WERI-Rb-1 (cell line): ENCODE data around the gene HELZ.

Source experiments
- DNase-seq: peaks from one replicate; pipeline ENCODE4 v3.0.0-alpha.2; 2020
- H3K27ac ChIP-seq: fragments of 250-450 bp; sonication (Bioruptor Pico); 2 replicates; pipeline ENCODE4 v1.5.1; 2020; ENCODE audit warnings: mild to moderate bottlenecking, moderate library complexity
- H3K27me3 ChIP-seq: fragments of 250-450 bp; sonication (Bioruptor Pico); 2 replicates; pipeline ENCODE4 v1.5.1; 2021; ENCODE audit warnings: mild to moderate bottlenecking, low read depth, moderate library complexity; ENCODE audit not compliant: insufficient read depth, severe bottlenecking
- H3K36me3 ChIP-seq: fragments of 250-450 bp; sonication (Bioruptor Pico); 2 replicates; pipeline ENCODE4 v1.5.1; 2020; ENCODE audit warnings: mild to moderate bottlenecking, moderate library complexity
- H3K4me3 ChIP-seq: 2 replicates; pipeline ENCODE4 v1.5.1; 2011; ENCODE audit warnings: low read depth, mild to moderate bottlenecking, control low read depth, low read length
- H3K9me3 ChIP-seq: fragments of 250-450 bp; sonication (Bioruptor Pico); 2 replicates; pipeline ENCODE4 v1.5.1; 2021; ENCODE audit warnings: mild to moderate bottlenecking, moderate library complexity; ENCODE audit not compliant: severe bottlenecking
- CTCF ChIP-seq: IDR thresholded peaks from 2 replicates; pipeline ENCODE4 v1.5.1; 2011; ENCODE audit warnings: low read depth, mild to moderate bottlenecking, control low read depth, inconsistent platforms, low read length

The HELZ gene

GRCh38 chr17:67270416-67270815 is 25.4 kb upstream of the HELZ start:
- Histone ChIP-seq H3K4me3 (no peak overlapping the region), H3K9me3 (no peaks in the 10 kb centered on the region), H3K27ac (no peak overlapping the region), H3K27me3 (no peaks in the 10 kb centered on the region), H3K36me3 (no peaks in the 10 kb centered on the region)
- no peak for TF ChIP-seq CTCF
- no peak for DNase-seq

DNA sequence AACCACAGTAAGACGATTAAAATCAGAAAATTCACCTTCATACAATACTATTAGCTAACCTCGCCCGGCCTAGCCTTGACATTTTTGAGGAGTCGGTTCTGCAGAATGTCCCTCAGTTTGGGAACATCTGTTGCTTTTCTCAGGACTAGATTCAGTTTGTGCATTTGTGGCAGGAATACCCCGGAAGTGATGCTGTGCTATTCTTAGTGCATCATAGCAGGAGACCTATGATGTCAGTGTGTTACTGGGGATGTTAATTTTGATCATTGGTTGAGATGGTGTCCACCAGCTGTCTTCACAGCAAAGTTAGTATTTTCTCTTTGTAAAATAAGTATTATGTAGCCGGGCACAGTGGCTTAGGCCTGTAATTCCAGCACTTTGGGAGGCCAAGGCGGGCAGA is 21.5 kb upstream of the HELZ start:
- Histone ChIP-seq H3K9me3 (no peaks in the 10 kb centered on the region), H3K4me3 (no peak overlapping the region), H3K27me3 (no peaks in the 10 kb centered on the region), H3K27ac (no peak overlapping the region), H3K36me3 (no peaks in the 10 kb centered on the region)
- no peak for TF ChIP-seq CTCF
- no peak for DNase-seq

DNA sequence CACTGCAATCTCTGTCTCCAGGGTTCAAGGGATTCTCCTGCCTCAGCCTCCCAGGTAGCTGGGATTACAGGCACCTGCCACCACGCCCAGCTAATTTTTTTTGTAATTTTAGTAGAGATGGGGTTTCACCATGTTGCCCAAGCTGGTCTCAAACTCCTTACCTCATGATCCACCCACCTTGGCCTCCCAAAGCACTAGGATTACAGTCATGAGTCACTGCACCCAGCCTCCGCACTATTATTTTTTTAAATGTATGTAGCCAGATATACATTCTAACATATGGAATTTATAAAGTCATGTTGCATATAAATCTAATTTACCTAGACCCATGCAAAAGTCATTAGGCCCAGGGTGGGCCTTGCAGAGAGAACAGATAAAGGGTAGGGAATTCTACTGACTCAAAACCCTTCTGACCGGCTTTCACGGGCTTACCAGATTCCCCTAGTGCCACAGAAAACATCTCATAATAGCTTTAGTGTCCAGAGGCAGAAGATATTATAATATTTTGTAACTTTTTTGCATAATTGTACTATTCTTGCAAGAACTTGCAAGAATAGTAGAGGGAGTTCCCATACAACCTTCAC is 20.5 kb upstream of the HELZ start:
- Histone ChIP-seq H3K27ac (no peak overlapping the region), H3K27me3 (no peaks in the 10 kb centered on the region), H3K36me3 (no peaks in the 10 kb centered on the region), H3K4me3 (no peak overlapping the region), H3K9me3 (no peaks in the 10 kb centered on the region)
- DNase-seq, result no peak
- no peak for TF ChIP-seq CTCF

DNA sequence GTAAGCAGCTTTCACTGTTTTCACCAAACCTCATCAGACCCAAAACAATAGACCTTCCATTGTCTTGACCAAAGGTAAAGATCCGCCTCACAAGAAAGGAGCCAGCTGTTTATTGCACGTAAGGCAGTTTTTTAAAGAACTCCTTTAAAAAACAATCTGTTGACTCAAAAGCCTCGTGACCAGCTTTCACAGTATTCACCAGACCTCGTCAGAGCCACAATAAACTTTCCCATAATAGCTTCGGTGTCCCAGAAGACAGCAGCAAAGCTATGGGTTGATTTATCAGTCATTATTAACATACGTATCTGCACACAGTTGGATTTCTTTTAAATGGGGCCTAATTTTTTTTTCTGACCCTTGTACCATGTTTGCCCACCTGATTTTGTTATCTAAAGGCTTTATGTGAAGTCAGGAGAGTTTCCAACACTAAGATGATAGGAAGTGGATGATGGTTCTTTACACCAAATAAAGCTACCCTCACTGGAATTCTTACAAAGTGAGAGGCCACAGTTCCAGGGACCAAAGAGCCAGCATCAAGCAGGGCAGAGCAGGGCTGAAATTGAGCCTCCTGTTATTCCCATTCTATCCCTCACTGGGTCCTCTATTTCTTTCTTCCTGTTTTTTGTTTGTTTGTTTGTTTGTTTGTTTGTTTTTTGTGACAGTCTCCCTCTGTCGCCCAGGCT is 17.6 kb upstream of the HELZ start:
- TF ChIP-seq CTCF, result no peak
- H3K27ac ChIP-seq, result no peak overlapping the region

DNA sequence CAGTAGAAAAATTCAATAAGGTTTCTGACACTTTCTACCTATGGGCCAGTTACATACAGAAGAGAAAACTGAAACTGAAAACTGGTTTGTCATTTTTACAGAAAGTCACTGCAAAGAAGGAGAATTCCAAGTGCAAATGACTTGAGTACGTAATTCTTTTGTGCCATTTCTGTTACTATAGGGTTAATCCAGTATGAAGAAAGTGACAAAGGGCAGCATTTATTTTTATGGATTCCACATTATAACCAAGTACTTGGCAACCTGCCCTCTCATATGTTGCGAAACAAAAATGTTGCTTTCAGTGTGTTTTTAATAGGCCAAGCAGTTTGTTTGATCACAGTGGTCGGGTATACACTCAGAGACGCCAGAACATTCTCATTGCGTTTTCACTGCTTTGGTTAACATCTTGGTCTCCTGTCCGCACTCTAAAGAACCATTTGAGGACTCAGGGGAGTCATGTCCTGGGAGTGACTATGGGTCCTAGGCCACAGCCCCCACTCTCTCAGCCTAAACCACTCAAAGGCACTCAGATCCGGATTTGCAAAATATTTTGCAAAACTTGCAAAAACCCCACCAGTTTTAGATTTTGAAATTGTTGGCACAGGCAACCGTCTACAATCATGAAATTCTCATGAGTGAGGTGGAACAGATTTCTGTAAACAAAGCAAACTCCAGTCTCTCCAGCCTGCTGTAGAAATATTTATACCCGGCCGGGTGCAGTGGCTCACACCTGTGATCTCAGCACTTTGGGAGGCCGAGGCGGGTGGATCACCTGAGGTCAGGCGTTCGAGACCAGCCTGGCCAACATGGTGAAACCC is 15.4 kb upstream of the HELZ start:
- H3K9me3 ChIP-seq, result peaks cover 9% of the 10 kb centered on the region
- no peak for TF ChIP-seq CTCF
- no peak for DNase-seq
- no peak overlapping the region for H3K4me3 ChIP-seq
- H3K27me3 ChIP-seq, result no peaks in the 10 kb centered on the region
- no peak overlapping the region for H3K27ac ChIP-seq
- no peaks in the 10 kb centered on the region for H3K36me3 ChIP-seq

More for the DNA sequence above, 17.6 kb upstream of the HELZ start:
- DNase-seq, result no peak
- H3K27me3 ChIP-seq, result no peaks in the 10 kb centered on the region
- H3K4me3 ChIP-seq, result no peak overlapping the region
- no peaks in the 10 kb centered on the region for H3K9me3 ChIP-seq
- no peaks in the 10 kb centered on the region for H3K36me3 ChIP-seq
